ENCODE data around the gene CD55.
"Not testable (repeated sequence)": the region's sequence is repeated elsewhere in the genome, so short reads cannot be mapped to it uniquely, and the experiment has no call there.

Gene CD55

GRCh38 chr1:207306603-207307002 lies 14.9 kb upstream of the CD55 start:
- DNase-seq = no peak

DNA sequence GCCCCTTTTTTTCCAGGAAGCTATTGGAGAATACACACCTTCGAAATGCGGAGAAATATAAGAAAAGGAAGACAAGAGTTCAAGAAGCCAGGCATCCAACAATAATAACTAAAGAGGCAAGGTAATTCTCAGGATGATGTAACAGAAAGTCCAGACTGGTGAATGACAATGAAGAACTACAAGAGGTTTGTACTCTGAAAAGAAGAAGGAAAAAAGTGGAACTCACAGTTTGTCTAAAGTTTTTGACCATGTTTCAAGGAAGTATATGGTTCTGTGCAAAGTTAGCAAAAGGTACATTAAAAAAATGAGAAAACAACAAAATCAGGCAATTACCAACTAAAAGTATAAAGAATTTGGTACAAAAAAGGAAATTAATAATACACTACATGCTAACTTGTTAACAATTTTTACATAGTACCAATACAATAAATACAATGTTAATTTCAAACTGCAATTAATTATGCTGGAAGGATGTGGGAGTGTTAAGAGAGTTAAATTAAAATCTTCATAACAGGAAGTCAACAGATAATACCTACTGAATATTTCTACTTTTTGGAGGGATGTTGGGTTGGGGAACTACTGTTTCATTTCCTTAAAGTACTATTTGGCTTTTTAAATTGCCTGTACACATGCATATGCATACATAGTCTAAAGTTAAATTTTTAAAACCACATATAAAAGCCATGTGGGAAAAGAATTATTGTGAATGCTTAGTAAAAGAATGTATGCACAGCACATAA lies 12.9 kb upstream of the CD55 start:
- DNase-seq = no peak

DNA sequence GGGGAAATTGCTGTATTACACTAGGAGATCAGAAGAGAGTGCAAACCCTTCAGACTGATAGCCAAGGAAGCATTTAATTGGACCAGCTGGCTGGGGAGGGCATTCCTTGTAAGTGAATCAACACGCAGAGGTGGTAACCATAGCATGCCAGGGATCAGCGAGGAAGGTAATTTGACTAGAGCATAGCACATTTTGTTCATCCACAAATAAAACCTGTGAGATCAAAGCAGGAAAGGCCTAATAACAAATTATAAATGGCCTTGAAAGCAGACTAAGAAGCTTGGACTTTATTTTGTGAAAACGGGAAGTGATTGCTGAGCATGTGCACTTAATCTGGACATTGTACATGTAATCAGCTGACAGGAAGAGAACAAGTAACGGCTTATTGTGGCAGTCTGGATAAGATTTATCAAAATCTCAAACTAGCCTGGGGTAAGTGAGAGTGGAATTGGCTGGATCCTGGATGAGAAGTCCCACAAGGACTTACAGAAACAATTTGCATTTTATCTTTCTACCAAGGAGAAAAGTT lies 11.7 kb upstream of the CD55 start:
- DNase-seq = no peak

DNA sequence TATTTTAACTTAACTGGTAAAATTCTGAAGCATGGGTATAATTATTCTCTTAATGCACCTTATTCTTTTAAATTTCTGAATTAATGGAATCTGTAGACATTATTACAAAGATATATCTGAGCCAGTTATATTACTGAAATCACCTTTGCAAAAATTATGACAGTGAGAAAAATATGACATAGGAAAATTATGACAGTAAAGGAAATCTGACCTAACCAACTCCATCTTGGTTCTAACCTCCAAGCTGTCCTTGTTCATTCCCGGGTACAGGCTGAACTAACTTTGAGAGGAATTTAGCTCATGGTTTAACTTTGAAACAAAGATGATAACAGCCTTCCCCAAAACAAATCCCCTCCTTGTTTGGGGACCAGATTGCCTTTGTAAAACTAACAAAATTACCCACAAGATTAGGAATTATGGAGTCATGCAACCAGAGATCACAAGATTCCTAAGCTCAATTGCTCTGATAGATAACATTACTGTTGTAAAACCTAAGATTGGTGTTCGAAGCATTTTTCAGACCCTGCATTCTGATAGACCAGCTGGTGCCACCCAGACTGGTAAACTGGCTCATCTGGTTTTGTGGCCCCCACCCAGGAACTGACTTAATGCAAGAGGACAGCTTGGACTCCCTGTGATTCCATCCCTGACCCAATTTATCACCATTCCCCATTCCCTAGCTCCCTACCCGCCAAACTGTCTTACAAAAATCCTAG lies 9.4 kb upstream of the CD55 start:
- DNase-seq = no peak

GRCh38 chr1:207312604-207312920 lies 8.9 kb upstream of the CD55 start:
- no peak for DNase-seq

- no peak for DNase-seq
These were observed 8.3 kb upstream of the CD55 start for GRCh38 chr1:207313131-207313530.

DNA sequence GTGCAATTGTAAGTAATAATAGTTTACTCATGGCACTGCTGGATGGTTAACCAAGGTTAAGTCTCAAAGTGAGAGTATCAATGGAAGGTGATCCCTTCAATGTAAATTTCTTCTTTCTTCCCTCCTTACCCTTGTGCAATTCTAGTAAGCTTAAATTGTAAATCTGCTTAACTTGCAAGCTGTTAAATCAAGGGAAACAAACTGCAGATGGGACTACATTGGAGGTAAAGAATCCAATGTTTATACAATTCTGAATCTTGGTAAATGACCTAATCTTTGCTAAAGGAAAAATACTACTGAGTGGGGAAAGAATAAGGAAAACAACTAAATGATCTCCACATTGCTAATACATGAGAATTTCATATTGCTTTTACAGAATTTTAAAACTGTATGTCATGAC lies 6.7 kb upstream of the CD55 start:
- DNase-seq = no peak

- DNase-seq = no peak
These were observed 6.0 kb upstream of the CD55 start for GRCh38 chr1:207315435-207315834.

- DNase-seq = no peak
These were observed 5.3 kb upstream of the CD55 start for GRCh38 chr1:207316141-207316540.

GRCh38 chr1:207316622-207317391 lies 4.7 kb upstream of the CD55 start:
- no peak for DNase-seq

DNA sequence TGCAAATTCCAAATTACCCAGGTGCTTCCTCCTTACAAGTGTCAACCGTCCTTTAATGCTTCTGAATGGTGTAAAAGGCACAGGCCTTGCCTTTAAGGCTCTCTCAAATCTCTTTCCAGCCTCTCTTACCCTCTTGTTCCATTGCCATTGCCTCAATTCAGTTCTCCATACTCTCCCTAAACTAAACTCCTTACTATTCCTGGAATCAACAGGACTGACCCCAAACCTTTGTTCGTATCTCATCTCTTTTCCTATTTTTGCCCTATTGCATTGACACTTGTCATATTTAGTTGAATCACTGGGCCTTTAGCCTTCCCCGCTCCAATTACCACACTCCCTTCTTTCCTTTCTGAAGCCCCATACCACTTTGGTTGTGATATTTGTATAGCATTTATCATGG lies 3.9 kb upstream of the CD55 start:
- no peak for DNase-seq

GRCh38 chr1:207318072-207318619 lies 3.3 kb upstream of the CD55 start:
- DNase-seq = no peak

- DNase-seq = no peak
These were observed 2.3 kb upstream of the CD55 start for GRCh38 chr1:207319199-207319598.

DNA sequence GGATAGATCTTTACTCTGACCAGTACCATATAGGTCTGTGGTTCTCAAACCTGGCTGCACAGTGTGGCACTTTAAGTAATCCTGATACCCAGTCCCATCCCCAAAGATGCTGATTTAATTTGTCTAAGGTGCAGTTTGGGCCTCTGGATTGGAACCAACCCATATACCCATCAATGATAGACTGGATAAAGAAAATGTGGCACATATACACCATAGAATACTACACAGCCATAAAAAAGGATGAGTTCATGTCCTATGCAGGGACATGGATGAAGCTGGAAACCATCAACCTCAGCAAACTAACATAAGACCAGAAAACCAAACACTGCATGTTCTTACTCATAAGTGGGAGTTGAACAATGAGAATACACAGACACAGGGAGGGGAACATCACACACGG lies 1.4 kb upstream of the CD55 start:
- not testable (repeated sequence) for DNase-seq

DNA sequence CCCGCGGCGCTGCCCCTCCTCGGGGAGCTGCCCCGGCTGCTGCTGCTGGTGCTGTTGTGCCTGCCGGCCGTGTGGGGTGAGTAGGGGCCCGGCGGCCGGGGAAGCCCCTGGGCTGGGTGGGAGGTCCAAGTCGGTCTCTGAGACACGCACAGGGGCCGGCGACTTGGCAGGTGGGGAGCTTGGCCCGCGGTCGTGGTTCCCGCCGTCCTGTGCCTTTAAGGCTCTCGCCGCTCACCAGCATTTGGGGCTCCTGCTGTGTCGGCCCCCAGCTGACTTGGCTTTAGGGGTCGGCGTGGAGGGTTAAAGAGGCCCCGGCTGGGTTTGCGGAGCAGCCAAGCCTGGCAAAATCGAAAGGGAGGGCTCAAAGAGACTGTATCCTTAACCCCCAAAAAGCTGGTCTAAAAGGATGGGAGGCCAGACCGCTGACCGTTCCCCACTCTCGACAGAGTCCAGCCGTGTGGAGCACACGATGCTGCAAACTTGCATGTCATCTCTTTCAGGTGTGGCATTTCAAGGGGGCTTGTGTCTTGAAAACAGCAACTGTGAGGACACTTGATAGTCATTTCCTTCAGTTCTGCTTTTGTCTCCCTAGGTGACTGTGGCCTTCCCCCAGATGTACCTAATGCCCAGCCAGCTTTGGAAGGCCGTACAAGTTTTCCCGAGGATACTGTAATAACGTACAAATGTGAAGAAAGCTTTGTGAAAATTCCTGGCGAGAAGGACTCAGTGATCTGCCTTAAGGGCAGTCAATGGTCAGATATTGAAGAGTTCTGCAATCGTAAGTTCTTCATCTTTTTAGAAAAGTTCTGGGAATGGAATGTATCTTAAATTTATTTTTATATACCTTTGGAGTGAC lies 540 bp downstream of the CD55 start:
- no peak for DNase-seq

- no peak for DNase-seq
These were observed 2.1 kb downstream of the CD55 start for GRCh38 chr1:207323425-207324225.

DNA sequence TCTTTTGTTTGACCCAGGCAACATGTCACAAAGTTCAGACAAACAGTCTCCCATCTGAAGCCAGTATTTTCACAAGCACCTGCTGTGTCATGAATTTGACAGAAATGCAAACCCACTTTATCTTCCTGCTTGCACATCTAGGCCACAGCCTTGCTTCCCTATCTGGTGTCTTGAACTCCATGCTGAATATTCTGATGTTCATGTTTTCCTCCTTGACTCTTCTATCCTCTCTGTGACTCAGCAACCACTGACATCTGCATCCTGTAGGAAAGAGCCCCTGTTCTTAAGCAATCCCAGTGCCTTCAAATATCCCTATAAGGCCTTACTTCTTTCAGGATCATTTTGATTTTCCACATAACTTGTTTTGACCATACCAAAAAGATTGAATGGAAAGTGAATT lies 6.5 kb downstream of the CD55 start:
- no peak for DNase-seq

GRCh38 chr1:207328908-207329440 lies 7.5 kb downstream of the CD55 start:
- no peak for DNase-seq

- DNase-seq = no peak
These were observed 8.0 kb downstream of the CD55 start for GRCh38 chr1:207329469-207329868.

GRCh38 chr1:207330011-207330710 lies 8.7 kb downstream of the CD55 start:
- no peak for DNase-seq
